RWPE2 (cell line): ENCODE data around the gene ABCA13.

Source experiments
- ATAC-seq: fragments of 200-7000 bp; cut with Tn5 transposase; 3 replicates; pipeline ENCODE4 v1.9.1; 2021; ENCODE audit warnings: low read depth
- DNase-seq: peaks from one replicate; pipeline ENCODE4 v3.0.0-alpha.2; 2020; ENCODE audit warnings: low spot score
- H3K27ac ChIP-seq: fragments of 450-650 bp; 2 replicates; pipeline ENCODE4 v1.5.1; 2017; ENCODE audit warnings: mild to moderate bottlenecking; ENCODE audit not compliant: poor library complexity, severe bottlenecking
- H3K27me3 ChIP-seq: fragments of 250-450 bp; sonication (Bioruptor Pico); 2 replicates; pipeline ENCODE4 v1.5.1; 2021; ENCODE audit warnings: mild to moderate bottlenecking, moderate library complexity; ENCODE audit not compliant: insufficient read depth, poor library complexity, severe bottlenecking
- H3K36me3 ChIP-seq: fragments of 250-450 bp; sonication (Bioruptor Pico); 2 replicates; pipeline ENCODE4 v1.5.1; 2020; ENCODE audit warnings: low read depth, mild to moderate bottlenecking, moderate library complexity
- H3K4me1 ChIP-seq: fragments of 250-450 bp; sonication (Bioruptor Pico); 2 replicates; pipeline ENCODE4 v1.5.1; 2021; ENCODE audit warnings: mild to moderate bottlenecking, moderate library complexity; ENCODE audit not compliant: insufficient read depth, poor library complexity, severe bottlenecking
- H3K4me3 ChIP-seq: fragments of 250-450 bp; sonication (Bioruptor Pico); 2 replicates; pipeline ENCODE4 v1.5.1; 2021; ENCODE audit warnings: mild to moderate bottlenecking, moderate library complexity; ENCODE audit not compliant: severe bottlenecking
- H3K9me3 ChIP-seq: fragments of 250-450 bp; sonication (Bioruptor Pico); 2 replicates; pipeline ENCODE4 v1.5.1; 2021; ENCODE audit warnings: mild to moderate bottlenecking, moderate library complexity; ENCODE audit not compliant: severe bottlenecking
- TF ChIP-seq, protein P1 (sequence below): fragments of 450-650 bp; IDR thresholded peaks from one replicate; pipeline ENCODE4 v1.5.1; 2017; ENCODE audit warnings: mild to moderate bottlenecking, moderate library complexity; ENCODE audit not compliant: poor library complexity, severe bottlenecking

Gene ABCA13

DNA sequence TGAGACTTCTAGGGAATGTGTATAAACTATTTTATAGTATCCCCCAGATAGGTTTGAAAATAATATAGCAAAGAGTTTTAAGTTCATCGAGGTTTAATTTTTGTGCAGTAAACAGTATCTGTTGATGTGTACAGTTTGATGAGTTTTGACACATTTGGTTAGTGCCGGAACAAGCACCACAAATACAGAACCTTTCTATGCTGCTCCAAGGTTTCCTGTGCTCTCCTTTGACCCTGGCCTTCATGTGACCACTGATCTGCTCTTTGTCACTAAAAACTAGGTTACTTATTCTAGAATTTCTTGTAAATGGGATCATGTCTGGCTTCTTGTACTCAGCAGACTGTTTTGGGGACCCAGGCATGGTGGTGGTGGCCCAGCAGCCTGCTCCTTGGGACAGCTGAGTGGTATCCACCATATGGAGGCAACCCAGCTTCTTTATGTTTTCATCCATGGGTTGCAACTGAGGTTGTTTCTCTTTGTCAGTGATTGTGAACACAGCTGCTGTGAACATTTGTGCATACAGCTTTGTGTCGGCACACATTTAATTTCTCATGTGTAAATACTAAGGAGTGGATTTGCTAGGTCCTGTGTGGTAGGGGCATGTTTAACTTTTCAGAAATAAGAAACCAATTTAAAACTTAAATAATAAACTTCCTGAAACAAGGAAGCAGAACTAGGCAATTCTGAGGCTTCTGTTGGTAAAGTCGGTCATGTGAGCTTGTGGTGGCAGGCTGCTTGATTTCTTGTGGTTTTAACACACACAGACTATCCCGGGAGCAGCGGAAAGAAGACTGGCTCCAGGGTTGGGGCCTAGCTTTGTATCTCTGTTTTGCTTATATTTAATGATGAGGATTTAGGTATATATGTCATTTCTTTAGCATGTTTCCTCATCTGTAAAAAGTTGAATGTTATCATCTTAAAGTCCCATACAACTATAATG lies 219.4 kb downstream of the ABCA13 start:
- H3K36me3 ChIP-seq: no peaks in the 10 kb centered on the region
- TF ChIP-seq, protein P1, sequence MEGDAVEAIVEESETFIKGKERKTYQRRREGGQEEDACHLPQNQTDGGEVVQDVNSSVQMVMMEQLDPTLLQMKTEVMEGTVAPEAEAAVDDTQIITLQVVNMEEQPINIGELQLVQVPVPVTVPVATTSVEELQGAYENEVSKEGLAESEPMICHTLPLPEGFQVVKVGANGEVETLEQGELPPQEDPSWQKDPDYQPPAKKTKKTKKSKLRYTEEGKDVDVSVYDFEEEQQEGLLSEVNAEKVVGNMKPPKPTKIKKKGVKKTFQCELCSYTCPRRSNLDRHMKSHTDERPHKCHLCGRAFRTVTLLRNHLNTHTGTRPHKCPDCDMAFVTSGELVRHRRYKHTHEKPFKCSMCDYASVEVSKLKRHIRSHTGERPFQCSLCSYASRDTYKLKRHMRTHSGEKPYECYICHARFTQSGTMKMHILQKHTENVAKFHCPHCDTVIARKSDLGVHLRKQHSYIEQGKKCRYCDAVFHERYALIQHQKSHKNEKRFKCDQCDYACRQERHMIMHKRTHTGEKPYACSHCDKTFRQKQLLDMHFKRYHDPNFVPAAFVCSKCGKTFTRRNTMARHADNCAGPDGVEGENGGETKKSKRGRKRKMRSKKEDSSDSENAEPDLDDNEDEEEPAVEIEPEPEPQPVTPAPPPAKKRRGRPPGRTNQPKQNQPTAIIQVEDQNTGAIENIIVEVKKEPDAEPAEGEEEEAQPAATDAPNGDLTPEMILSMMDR: no peak
- no peak overlapping the region for H3K4me3 ChIP-seq
- DNase-seq: no peak
- H3K27ac ChIP-seq: peak overlapping the region; percentile 39
- peaks cover 15% of the 10 kb centered on the region for H3K4me1 ChIP-seq
- H3K9me3 ChIP-seq: no peaks in the 10 kb centered on the region
- H3K27me3 ChIP-seq: no peaks in the 10 kb centered on the region
- 0 out of 3 replicates have a peak, but pooled peaks have one; percentile 20 for ATAC-seq

- TF ChIP-seq, protein P1: no peak
- H3K36me3 ChIP-seq: no peaks in the 10 kb centered on the region
- no peaks in the 10 kb centered on the region for H3K4me1 ChIP-seq
- H3K9me3 ChIP-seq: no peaks in the 10 kb centered on the region
- no peak for ATAC-seq
- no peaks in the 10 kb centered on the region for H3K27me3 ChIP-seq
- DNase-seq: no peak
- no peak overlapping the region for H3K4me3 ChIP-seq
- H3K27ac ChIP-seq: no peak overlapping the region
Observed at GRCh38 chr7:48398191-48398590, 226.9 kb downstream of the ABCA13 start.

DNA sequence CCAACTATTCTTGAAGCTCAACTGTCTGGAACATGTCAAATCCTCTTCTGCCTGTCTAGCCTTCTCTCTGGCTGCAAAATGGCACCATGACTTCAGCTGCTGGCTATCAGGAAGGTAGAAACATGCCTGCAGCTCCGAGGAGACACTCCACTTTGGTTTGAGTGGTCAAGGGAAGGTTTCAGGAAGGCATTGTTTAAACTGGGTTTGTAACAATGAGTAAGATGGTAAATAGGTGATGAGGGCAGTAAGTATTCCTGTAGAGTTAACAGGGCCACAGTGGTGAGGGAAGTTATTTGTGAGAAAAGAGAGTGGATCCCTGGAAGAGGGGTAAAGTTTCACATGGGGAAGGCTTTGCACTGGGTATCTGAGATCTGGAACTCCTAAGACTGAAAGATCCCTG lies 231.5 kb downstream of the ABCA13 start:
- H3K9me3 ChIP-seq: no peaks in the 10 kb centered on the region
- TF ChIP-seq, protein P1: no peak
- ATAC-seq: no peak

DNA sequence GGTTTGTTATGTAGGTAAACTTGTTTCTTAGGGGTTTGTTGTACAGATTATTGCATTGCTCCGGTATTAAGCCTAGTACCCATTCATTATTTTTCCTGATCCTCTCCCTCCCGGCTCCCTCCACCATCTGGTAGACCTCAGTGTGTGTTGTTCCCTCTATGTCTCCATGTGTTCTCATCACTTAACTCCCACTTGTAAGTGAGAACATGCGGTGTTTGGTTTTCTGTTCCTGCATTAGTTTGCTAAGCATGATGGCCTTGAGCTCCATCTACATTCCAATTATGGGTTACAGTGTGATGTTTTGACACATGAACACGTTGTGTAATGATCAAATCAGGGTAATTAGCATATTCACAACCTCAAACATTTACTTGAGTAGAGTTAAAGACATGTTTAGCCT lies 237.5 kb downstream of the ABCA13 start:
- H3K36me3 ChIP-seq: no peaks in the 10 kb centered on the region
- no peaks in the 10 kb centered on the region for H3K4me1 ChIP-seq
- TF ChIP-seq, protein P1: no peak
- ATAC-seq (no peak), DNase-seq (no peak)
- H3K4me3 ChIP-seq: no peak overlapping the region
- H3K27me3 ChIP-seq: no peaks in the 10 kb centered on the region
- no peak overlapping the region for H3K27ac ChIP-seq
- H3K9me3 ChIP-seq: no peaks in the 10 kb centered on the region

More for the DNA sequence above, 231.5 kb downstream of the ABCA13 start:
- no peak for DNase-seq
- no peak overlapping the region for H3K27ac ChIP-seq
- H3K27me3 ChIP-seq: no peaks in the 10 kb centered on the region
- no peaks in the 10 kb centered on the region for H3K4me1 ChIP-seq
- no peak overlapping the region for H3K4me3 ChIP-seq
- H3K36me3 ChIP-seq: no peaks in the 10 kb centered on the region

GRCh38 chr7:48411619-48412018 lies 240.4 kb downstream of the ABCA13 start:
- H3K36me3 ChIP-seq: no peaks in the 10 kb centered on the region
- no peak overlapping the region for H3K4me3 ChIP-seq
- TF ChIP-seq, protein P1: no peak
- no peaks in the 10 kb centered on the region for H3K9me3 ChIP-seq
- ATAC-seq (no peak), DNase-seq (no peak)
- no peaks in the 10 kb centered on the region for H3K4me1 ChIP-seq
- H3K27ac ChIP-seq: no peak overlapping the region
- no peaks in the 10 kb centered on the region for H3K27me3 ChIP-seq
